GM21737 (cell line): Measurements from ENCODE around the gene COQ4.

ENCODE experiments used
- ATAC-seq: cut with Tn5 transposase; IDR thresholded peaks from one replicate; pipeline ENCODE4 v1.9.1; 2021; ENCODE audit warnings: mild to moderate bottlenecking, moderate library complexity; ENCODE audit not compliant: unreplicated experiment

The COQ4 gene

GRCh38 chr9:128372188-128372641 is 49.6 kb downstream of the COQ4 start:
- no peak for ATAC-seq

GRCh38 chr9:128372784-128373183 is 50.1 kb downstream of the COQ4 start:
- ATAC-seq, result no peak

GRCh38 chr9:128374221-128374675 is 51.6 kb downstream of the COQ4 start:
- no peak for ATAC-seq

GRCh38 chr9:128375865-128376264 is 53.2 kb downstream of the COQ4 start:
- ATAC-seq, result no peak

GRCh38 chr9:128382261-128382660 is 59.6 kb downstream of the COQ4 start:
- ATAC-seq, result no peak

- no peak for ATAC-seq
Measured at GRCh38 chr9:128383007-128383753, 60.5 kb downstream of the COQ4 start.
